ENCODE measurements around the gene RPS29. TPM values are rescaled to one million over a fixed set of nuclear protein-coding genes. Genes with fewer than 3 reads are reported as not detected.
A peak's percentile ranks its signal among the peaks of the same experiment; 100 is the strongest.

The RPS29 gene
- total and polyA plus RNA-seq, 10 of the 15 experiments (the other 5 are each of a cell fraction or from before 2014, with no cell fraction given): 2,685 to 10,815 (median 4,359) TPM

DNA sequence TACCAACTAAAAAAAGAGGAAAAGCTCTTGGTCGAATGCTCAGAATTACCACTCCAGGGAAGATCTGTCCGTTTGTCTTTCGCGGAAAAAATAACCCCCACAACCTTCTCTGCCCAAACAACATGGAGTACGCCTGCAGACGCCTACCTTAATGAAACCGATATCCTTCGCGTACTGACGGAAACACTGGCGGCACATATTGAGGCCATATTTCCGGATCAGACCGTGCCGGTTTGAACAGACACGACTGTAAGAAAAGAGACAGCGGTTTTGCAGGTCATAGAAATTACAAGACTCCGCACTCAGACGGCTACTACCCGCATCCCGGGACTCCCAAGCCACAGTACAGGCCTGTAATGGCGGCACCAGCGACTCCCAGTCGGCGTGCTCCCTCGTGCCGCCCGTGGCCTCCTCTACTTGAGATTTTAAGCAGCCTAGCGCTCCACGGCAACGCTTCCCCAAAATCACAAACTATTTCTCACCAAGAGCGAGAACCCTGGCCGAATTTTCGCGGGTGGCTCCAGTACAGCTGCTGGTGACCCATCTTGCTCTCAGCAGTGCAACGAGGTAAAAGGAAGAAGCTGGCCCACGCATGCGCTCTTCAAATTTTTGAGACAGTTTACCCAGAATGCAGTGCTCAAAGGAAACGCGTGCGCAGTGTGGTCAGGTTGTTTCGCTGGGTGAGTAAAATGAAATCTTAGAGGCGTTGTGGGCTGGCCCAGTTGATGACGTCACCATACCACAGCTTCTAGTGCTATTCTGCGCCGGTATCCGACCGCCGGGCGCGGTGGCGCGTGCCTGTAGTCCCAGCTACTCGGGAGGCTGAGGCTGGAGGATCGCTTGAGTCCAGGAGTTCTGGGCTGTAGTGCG lies at the start of gene RPS29 (continued):
- peak; percentile 87 for TF ChIP-seq DPF2 (IDR thresholded peaks at IDR 0.05)
- TF ChIP-seq RUNX3 (IDR thresholded peaks at IDR 0.05; ENCODE audit: low read length): peak; percentile 65
- no peak for TF ChIP-seq SRF (IDR thresholded peaks at IDR 0.05; ENCODE audit: low read depth in 2 of 2, low read length in 2 of 2)
- TF ChIP-seq IKZF2 (IDR thresholded peaks at IDR 0.05): peak; percentile 89 to 94; a peak in 3 of 4 replicates
- TF ChIP-seq MEF2B (IDR thresholded peaks at IDR 0.05; ENCODE audit: partially characterized antibody, poor library complexity, severe bottlenecking): peak; percentile 59
- peak; percentile 74; the same call in 1 of the 2 replicates for TF ChIP-seq NR2F1 (conservative IDR thresholded peaks at IDR 0.05)
- TF ChIP-seq CBX3 (IDR thresholded peaks at IDR 0.05; ENCODE audit: borderline replicate concordance, low read depth): no peak
- TF ChIP-seq CREB1 (IDR thresholded peaks at IDR 0.05; ENCODE audit: low read depth): peak; percentile 94
- TF ChIP-seq MYC (IDR thresholded peaks at IDR 0.05; ENCODE audit: insufficient read depth, insufficient read length, insufficient replicate concordance, low read length, severe bottlenecking): no peak
- TF ChIP-seq MYB (IDR thresholded peaks at IDR 0.05; ENCODE audit: borderline replicate concordance, low read depth, low read length): no peak
- TF ChIP-seq RB1 (IDR thresholded peaks at IDR 0.05; ENCODE audit: borderline replicate concordance): peak; percentile 38; the same call in 1 of the 2 replicates
- TF ChIP-seq POLR2A (IDR thresholded peaks at IDR 0.05; ENCODE audit: low read depth, low read length): peak; percentile 91
- TF ChIP-seq, protein P1, sequence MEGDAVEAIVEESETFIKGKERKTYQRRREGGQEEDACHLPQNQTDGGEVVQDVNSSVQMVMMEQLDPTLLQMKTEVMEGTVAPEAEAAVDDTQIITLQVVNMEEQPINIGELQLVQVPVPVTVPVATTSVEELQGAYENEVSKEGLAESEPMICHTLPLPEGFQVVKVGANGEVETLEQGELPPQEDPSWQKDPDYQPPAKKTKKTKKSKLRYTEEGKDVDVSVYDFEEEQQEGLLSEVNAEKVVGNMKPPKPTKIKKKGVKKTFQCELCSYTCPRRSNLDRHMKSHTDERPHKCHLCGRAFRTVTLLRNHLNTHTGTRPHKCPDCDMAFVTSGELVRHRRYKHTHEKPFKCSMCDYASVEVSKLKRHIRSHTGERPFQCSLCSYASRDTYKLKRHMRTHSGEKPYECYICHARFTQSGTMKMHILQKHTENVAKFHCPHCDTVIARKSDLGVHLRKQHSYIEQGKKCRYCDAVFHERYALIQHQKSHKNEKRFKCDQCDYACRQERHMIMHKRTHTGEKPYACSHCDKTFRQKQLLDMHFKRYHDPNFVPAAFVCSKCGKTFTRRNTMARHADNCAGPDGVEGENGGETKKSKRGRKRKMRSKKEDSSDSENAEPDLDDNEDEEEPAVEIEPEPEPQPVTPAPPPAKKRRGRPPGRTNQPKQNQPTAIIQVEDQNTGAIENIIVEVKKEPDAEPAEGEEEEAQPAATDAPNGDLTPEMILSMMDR (IDR thresholded peaks at IDR 0.05 in 2 of 3, conservative IDR thresholded peaks at IDR 0.05 in 1 of 3; ENCODE audit: control insufficient read depth in 2 of 3, extremely low read depth in 1 of 3, insufficient read depth in 1 of 3, low read depth in 3 of 3, low read length in 3 of 3): no peak
- TF ChIP-seq ATF7 (IDR thresholded peaks at IDR 0.05; ENCODE audit: low read depth): peak; percentile 100
- peak; percentile 25; the same call in 1 of the 2 replicates for TF ChIP-seq JUNB (IDR thresholded peaks at IDR 0.05)
- TF ChIP-seq SMAD1 (IDR thresholded peaks at IDR 0.05; ENCODE audit: low read depth, partially characterized antibody): peak; percentile 84
- TF ChIP-seq, protein P2, sequence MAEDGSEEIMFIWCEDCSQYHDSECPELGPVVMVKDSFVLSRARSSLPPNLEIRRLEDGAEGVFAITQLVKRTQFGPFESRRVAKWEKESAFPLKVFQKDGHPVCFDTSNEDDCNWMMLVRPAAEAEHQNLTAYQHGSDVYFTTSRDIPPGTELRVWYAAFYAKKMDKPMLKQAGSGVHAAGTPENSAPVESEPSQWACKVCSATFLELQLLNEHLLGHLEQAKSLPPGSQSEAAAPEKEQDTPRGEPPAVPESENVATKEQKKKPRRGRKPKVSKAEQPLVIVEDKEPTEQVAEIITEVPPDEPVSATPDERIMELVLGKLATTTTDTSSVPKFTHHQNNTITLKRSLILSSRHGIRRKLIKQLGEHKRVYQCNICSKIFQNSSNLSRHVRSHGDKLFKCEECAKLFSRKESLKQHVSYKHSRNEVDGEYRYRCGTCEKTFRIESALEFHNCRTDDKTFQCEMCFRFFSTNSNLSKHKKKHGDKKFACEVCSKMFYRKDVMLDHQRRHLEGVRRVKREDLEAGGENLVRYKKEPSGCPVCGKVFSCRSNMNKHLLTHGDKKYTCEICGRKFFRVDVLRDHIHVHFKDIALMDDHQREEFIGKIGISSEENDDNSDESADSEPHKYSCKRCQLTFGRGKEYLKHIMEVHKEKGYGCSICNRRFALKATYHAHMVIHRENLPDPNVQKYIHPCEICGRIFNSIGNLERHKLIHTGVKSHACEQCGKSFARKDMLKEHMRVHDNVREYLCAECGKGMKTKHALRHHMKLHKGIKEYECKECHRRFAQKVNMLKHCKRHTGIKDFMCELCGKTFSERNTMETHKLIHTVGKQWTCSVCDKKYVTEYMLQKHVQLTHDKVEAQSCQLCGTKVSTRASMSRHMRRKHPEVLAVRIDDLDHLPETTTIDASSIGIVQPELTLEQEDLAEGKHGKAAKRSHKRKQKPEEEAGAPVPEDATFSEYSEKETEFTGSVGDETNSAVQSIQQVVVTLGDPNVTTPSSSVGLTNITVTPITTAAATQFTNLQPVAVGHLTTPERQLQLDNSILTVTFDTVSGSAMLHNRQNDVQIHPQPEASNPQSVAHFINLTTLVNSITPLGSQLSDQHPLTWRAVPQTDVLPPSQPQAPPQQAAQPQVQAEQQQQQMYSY (CRISPR knock-in tag; IDR thresholded peaks at IDR 0.05): peak; percentile 83
- TF ChIP-seq CHD1 (IDR thresholded peaks at IDR 0.05; ENCODE audit: low read depth, low read length): no peak
- TF ChIP-seq, protein P3, sequence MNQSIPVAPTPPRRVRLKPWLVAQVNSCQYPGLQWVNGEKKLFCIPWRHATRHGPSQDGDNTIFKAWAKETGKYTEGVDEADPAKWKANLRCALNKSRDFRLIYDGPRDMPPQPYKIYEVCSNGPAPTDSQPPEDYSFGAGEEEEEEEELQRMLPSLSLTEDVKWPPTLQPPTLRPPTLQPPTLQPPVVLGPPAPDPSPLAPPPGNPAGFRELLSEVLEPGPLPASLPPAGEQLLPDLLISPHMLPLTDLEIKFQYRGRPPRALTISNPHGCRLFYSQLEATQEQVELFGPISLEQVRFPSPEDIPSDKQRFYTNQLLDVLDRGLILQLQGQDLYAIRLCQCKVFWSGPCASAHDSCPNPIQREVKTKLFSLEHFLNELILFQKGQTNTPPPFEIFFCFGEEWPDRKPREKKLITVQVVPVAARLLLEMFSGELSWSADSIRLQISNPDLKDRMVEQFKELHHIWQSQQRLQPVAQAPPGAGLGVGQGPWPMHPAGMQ (IDR thresholded peaks at IDR 0.05; ENCODE audit: borderline replicate concordance): no peak

Measured in GM12878 (cell line).